ENCODE measurements around the gene DPP7. TPM values are rescaled to one million over a fixed set of nuclear protein-coding genes. Genes with fewer than 3 reads are reported as not detected.

DPP7 gene
- total RNA-seq, 2 experiments from 2014 or later, result 154 to 182 TPM

- Histone ChIP-seq H4K20me1 (ENCODE audit: insufficient read depth, low read length) (no peaks in the 10 kb centered on the region), H3K79me2 (ENCODE audit: insufficient read depth, low read depth, low read length) (no peaks in the 10 kb centered on the region), H3K9me2 (ENCODE audit: insufficient read depth, low read length) (no peaks in the 10 kb centered on the region), H3K9me3 (ENCODE audit: low read length) (no peaks in the 10 kb centered on the region), H3K4me2 (ENCODE audit: low read length) (no peak overlapping the region), H3K4me3 (ENCODE audit: low read depth, low read length, poor library complexity, severe bottlenecking) (no peak overlapping the region), H3K4me1 (ENCODE audit: insufficient read depth, low read length, poor library complexity, severe bottlenecking) (peaks cover 27% of the 10 kb centered on the region), H3K36me3 (ENCODE audit: insufficient read depth, low read length) (no peaks in the 10 kb centered on the region), H3K27ac (ENCODE audit: low read depth, low read length, poor library complexity, severe bottlenecking) (no peak overlapping the region), H2AFZ (ENCODE audit: low read length) (no peak overlapping the region)
- TF ChIP-seq EZH2phosphoT487 (IDR thresholded peaks at IDR 0.05; ENCODE audit: borderline replicate concordance, low read depth, low read length), result no peak
- no peak for TF ChIP-seq CTCF (conservative IDR thresholded peaks at IDR 0.05; ENCODE audit: low read length)
- ChIA-PET POLR2A (interaction anchor here (1.0 kb wide), 1 partner anchor 11 kb away, joined by 3 read pairs; the partner anchor contains the start of gene MAN1B1), CTCF (ENCODE audit: unreplicated experiment) (no interaction called here)
- no peak for DNase-seq (ENCODE audit: low spot score)
- no TSS peak for BruUV-seq (replicated peaks)
- intact Hi-C loops (cut with micrococcal nuclease; ENCODE audit: unreplicated experiment), result no loop called here
Measured at GRCh38 chr9:137075275-137075775, 39.2 kb downstream of the DPP7 start.

- Histone ChIP-seq H4K20me1 (ENCODE audit: insufficient read depth, low read length) (no peaks in the 10 kb centered on the region), H3K4me2 (ENCODE audit: low read length) (no peak overlapping the region), H3K36me3 (ENCODE audit: insufficient read depth, low read length) (no peaks in the 10 kb centered on the region), H3K79me2 (ENCODE audit: insufficient read depth, low read depth, low read length) (no peaks in the 10 kb centered on the region), H2AFZ (ENCODE audit: low read length) (no peak overlapping the region), H3K4me3 (ENCODE audit: low read depth, low read length, poor library complexity, severe bottlenecking) (no peak overlapping the region), H3K9me3 (ENCODE audit: low read length) (no peaks in the 10 kb centered on the region), H3K27ac (ENCODE audit: low read depth, low read length, poor library complexity, severe bottlenecking) (no peak overlapping the region), H3K4me1 (ENCODE audit: insufficient read depth, low read length, poor library complexity, severe bottlenecking) (peaks cover 27% of the 10 kb centered on the region), H3K9me2 (ENCODE audit: insufficient read depth, low read length) (no peaks in the 10 kb centered on the region)
- ChIA-PET POLR2A (interaction anchor here (1.0 kb wide), 1 partner anchor 12 kb away, joined by 3 read pairs; the partner anchor contains the start of gene MAN1B1), CTCF (ENCODE audit: unreplicated experiment) (no interaction called here)
- intact Hi-C loops (cut with micrococcal nuclease; ENCODE audit: unreplicated experiment), result no loop called here
- peak; percentile 17 for DNase-seq (ENCODE audit: low spot score)
- no peak for TF ChIP-seq EZH2phosphoT487 (IDR thresholded peaks at IDR 0.05; ENCODE audit: borderline replicate concordance, low read depth, low read length)
- no peak for TF ChIP-seq CTCF (conservative IDR thresholded peaks at IDR 0.05; ENCODE audit: low read length)
- BruUV-seq (replicated peaks), result no TSS peak
Measured at GRCh38 chr9:137074657-137075274, 39.8 kb downstream of the DPP7 start.

GRCh38 chr9:137073992-137074399 is 40.5 kb downstream of the DPP7 start:
- H3K79me2 ChIP-seq (ENCODE audit: insufficient read depth, low read depth, low read length), result peaks cover 7% of the 10 kb centered on the region; the same call in 1 of the 2 replicates
- no peak overlapping the region for H3K27ac ChIP-seq (ENCODE audit: low read depth, low read length, poor library complexity, severe bottlenecking)
- no TSS peak for BruUV-seq (replicated peaks)
- H3K9me2 ChIP-seq (ENCODE audit: insufficient read depth, low read length), result no peaks in the 10 kb centered on the region
- no peak overlapping the region for H3K4me2 ChIP-seq (ENCODE audit: low read length)
- no peaks in the 10 kb centered on the region for H3K36me3 ChIP-seq (ENCODE audit: insufficient read depth, low read length)
- intact Hi-C loops (cut with micrococcal nuclease; ENCODE audit: unreplicated experiment), result no loop called here
- no peak for DNase-seq (ENCODE audit: low spot score)
- TF ChIP-seq CTCF (conservative IDR thresholded peaks at IDR 0.05; ENCODE audit: low read length), result no peak
- TF ChIP-seq EZH2phosphoT487 (IDR thresholded peaks at IDR 0.05; ENCODE audit: borderline replicate concordance, low read depth, low read length), result no peak
- H4K20me1 ChIP-seq (ENCODE audit: insufficient read depth, low read length), result no peaks in the 10 kb centered on the region
- H3K9me3 ChIP-seq (ENCODE audit: low read length), result no peaks in the 10 kb centered on the region
- H3K4me1 ChIP-seq (ENCODE audit: insufficient read depth, low read length, poor library complexity, severe bottlenecking), result peaks cover 29% of the 10 kb centered on the region
- H3K4me3 ChIP-seq (ENCODE audit: low read depth, low read length, poor library complexity, severe bottlenecking), result no peak overlapping the region
- ChIA-PET CTCF (ENCODE audit: unreplicated experiment) (no interaction called here), POLR2A (interaction anchor here (1.0 kb wide), 1 partner anchor 13 kb away, joined by 3 read pairs; the partner anchor contains the start of gene MAN1B1)
- H2AFZ ChIP-seq (ENCODE audit: low read length), result no peak overlapping the region

All from OCI-LY7 (cell line).